ENCODE data around the gene RUNX2. TPM values are rescaled to one million over a fixed set of nuclear protein-coding genes. Genes with fewer than 3 reads are reported as not detected.

The RUNX2 gene
- polyA plus RNA-seq, 1 of the 3 experiments (the other 2 are of a cell fraction), result 4.4 TPM

GRCh38 chr6:45675634-45676033 is 347.5 kb downstream of the RUNX2 start:
- Histone ChIP-seq H3K4me1 (ENCODE audit: control insufficient read depth in 1 of 2, insufficient read depth in 2 of 2, low read depth in 1 of 2, low read length in 1 of 2) (0 out of 4 replicates have a peak, but pooled peaks cover 0 to 11% of the 10 kb centered on the region in 2 experiments), H3K4me3 (ENCODE audit: low read depth in 2 of 2, low read length in 1 of 2) (no peak overlapping the region), H3K27ac (ENCODE audit: low read depth in 2 of 2, low read length in 1 of 2) (no peak overlapping the region), H4K20me1 (ENCODE audit: insufficient read depth) (no peaks in the 10 kb centered on the region), H3K27me3 (ENCODE audit: insufficient read depth) (no peaks in the 10 kb centered on the region), H3F3A (replicated peaks; ENCODE audit: insufficient read depth) (peaks cover 6% of the 10 kb centered on the region), H3K9me2 (no peaks in the 10 kb centered on the region), H2AFZ (ENCODE audit: low read depth) (no peak overlapping the region), H3K79me2 (ENCODE audit: insufficient read depth) (no peaks in the 10 kb centered on the region), H3K9me3 (peaks cover 8% of the 10 kb centered on the region; the same call in 1 of the 2 replicates), H3K36me3 (replicated peaks in 1 of 2; ENCODE audit: control insufficient read depth in 1 of 2, insufficient read depth in 2 of 2, low read length in 1 of 2) (peaks cover 0 to 4% of the 10 kb centered on the region in 2 experiments), H3K9ac (no peak overlapping the region), H3K4me2 (no peak overlapping the region)
- WGBS (ENCODE audit: low lambda C conversion rate), result 58% methylated on average over 10 of the region's 11 CpGs
- ChIA-PET CTCF (no interaction called here), POLR2A (interaction anchor here (0.6 kb wide), 1 partner anchor 354 kb away, joined by 5 read pairs; no protein-coding TSS in a partner anchor)
- TF ChIP-seq RCOR1 (IDR thresholded peaks at IDR 0.05; ENCODE audit: low read length) (no peak), POLR2AphosphoS5 (IDR thresholded peaks at IDR 0.05; ENCODE audit: low read depth, low read length) (no peak), CTCF (IDR thresholded peaks at IDR 0.05) (no peak), CHD2 (IDR thresholded peaks at IDR 0.05; ENCODE audit: low read length, partially characterized antibody) (no peak), GABPA (IDR thresholded peaks at IDR 0.05; ENCODE audit: low read depth) (no peak), EZH2phosphoT487 (IDR thresholded peaks at IDR 0.05; ENCODE audit: borderline replicate concordance, low read depth) (no peak), TEAD4 (IDR thresholded peaks at IDR 0.05; ENCODE audit: borderline replicate concordance, insufficient read depth) (no peak), JUND (IDR thresholded peaks at IDR 0.05) (no peak), FOSL2 (IDR thresholded peaks at IDR 0.05; ENCODE audit: borderline replicate concordance, low read depth) (no peak), IRF3 (IDR thresholded peaks at IDR 0.05; ENCODE audit: low read depth, low read length) (no peak), RAD21 (IDR thresholded peaks at IDR 0.05; ENCODE audit: low read length) (no peak), TAF1 (IDR thresholded peaks at IDR 0.05; ENCODE audit: borderline replicate concordance, low read depth, low read length) (no peak)
- DNase-seq, result no peak

GRCh38 chr6:45676380-45676779 is 348.2 kb downstream of the RUNX2 start:
- TF ChIP-seq ZBTB33 (IDR thresholded peaks at IDR 0.05; ENCODE audit: borderline replicate concordance, low read depth) (no peak), FOSL2 (IDR thresholded peaks at IDR 0.05; ENCODE audit: borderline replicate concordance, low read depth) (no peak), IRF3 (IDR thresholded peaks at IDR 0.05; ENCODE audit: low read depth, low read length) (no peak), GATA2 (CRISPR knock-in tag; IDR thresholded peaks at IDR 0.05) (no peak), SIN3A (IDR thresholded peaks at IDR 0.05; ENCODE audit: borderline replicate concordance, low read depth, low read length) (no peak), SMC3 (IDR thresholded peaks at IDR 0.05; ENCODE audit: low read depth, low read length) (no peak), TAF1 (IDR thresholded peaks at IDR 0.05; ENCODE audit: borderline replicate concordance, low read depth, low read length) (no peak), GABPA (IDR thresholded peaks at IDR 0.05; ENCODE audit: low read depth) (no peak), TEAD4 (IDR thresholded peaks at IDR 0.05; ENCODE audit: borderline replicate concordance, insufficient read depth) (no peak)
- Histone ChIP-seq H2AFZ (ENCODE audit: low read depth) (no peak overlapping the region; the same call in 1 of the 2 replicates), H3K27me3 (ENCODE audit: insufficient read depth) (no peaks in the 10 kb centered on the region), H3K4me1 (ENCODE audit: control insufficient read depth in 1 of 2, insufficient read depth in 2 of 2, low read depth in 1 of 2, low read length in 1 of 2) (0 out of 4 replicates have a peak, but pooled peaks cover 0 to 11% of the 10 kb centered on the region in 2 experiments), H3K79me2 (ENCODE audit: insufficient read depth) (no peaks in the 10 kb centered on the region), H3K4me2 (no peak overlapping the region), H3K9ac (no peak overlapping the region), H3F3A (replicated peaks; ENCODE audit: insufficient read depth) (peaks cover 6% of the 10 kb centered on the region), H3K4me3 (ENCODE audit: low read depth in 2 of 2, low read length in 1 of 2) (no peak overlapping the region), H3K27ac (ENCODE audit: low read depth in 2 of 2, low read length in 1 of 2) (no peak overlapping the region), H3K9me3 (peaks cover 8% of the 10 kb centered on the region; the same call in 1 of the 2 replicates), H3K9me2 (no peaks in the 10 kb centered on the region), H3K36me3 (replicated peaks in 1 of 2; ENCODE audit: control insufficient read depth in 1 of 2, insufficient read depth in 2 of 2, low read length in 1 of 2) (peaks cover 0 to 4% of the 10 kb centered on the region in 2 experiments), H4K20me1 (ENCODE audit: insufficient read depth) (no peaks in the 10 kb centered on the region)
- DNase-seq, result no peak
- 67% methylated on average over 10 of the region's 10 CpGs for WGBS (ENCODE audit: low lambda C conversion rate)
- ChIA-PET POLR2A (interaction anchor here (0.6 kb wide), 1 partner anchor 353 kb away, joined by 5 read pairs; no protein-coding TSS in a partner anchor), CTCF (no interaction called here)
